Measurements from ENCODE around the gene ANO5.
"Not testable (repeated sequence)": the region's sequence is repeated elsewhere in the genome, so short reads cannot be mapped to it uniquely, and the experiment has no call there.

ANO5 gene

DNA sequence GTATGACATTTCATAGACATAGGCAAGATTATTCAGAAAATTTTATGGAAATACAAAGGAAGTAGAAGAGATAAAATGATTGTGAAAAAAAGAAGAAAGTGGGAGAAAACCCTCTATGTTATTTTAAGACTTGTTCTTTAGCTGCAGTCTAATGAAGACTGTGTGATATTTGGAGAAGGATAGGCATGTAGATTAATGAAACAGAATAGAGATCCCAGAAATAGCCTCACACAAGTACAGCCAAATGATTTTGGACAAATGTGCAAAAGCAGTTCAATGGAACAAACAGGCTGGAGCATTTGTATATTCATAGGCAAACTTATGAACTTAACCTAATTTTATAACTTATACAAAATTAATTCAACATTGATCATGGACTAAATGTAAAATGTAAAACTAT lies 14.3 kb downstream of the ANO5 start:
- DNase-seq: no peak

DNA sequence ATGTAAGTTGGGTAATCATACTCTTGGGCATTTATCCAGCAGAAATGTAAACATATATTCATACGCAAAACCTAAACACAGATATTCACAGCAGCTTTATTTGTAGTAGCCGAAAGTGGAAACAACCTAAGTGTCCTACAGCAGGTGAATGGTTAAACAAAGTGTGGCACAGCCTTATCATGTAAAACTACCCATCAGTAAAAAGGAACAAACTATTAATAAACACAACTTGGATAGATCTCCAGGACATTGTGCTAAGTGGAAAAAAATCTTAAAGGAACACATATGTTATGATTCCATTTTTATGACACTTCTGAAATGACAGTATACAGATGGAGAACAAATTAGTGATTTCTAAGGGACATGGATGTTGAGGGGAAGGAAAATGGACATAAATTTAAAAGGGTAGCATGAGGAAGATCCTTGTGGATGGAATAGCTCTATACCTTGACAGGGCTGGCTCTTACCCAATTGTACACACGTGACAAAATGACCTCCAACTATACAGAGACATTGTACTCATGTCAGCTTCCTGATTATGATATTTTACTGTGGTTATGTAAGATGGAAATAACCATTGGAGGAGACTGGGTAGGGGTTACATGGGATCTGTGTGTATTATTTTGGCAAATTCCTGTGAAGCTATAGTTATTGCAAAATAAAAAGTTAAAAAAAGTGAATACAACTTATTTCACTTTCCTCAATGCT lies 15.4 kb downstream of the ANO5 start:
- no peak for DNase-seq

DNA sequence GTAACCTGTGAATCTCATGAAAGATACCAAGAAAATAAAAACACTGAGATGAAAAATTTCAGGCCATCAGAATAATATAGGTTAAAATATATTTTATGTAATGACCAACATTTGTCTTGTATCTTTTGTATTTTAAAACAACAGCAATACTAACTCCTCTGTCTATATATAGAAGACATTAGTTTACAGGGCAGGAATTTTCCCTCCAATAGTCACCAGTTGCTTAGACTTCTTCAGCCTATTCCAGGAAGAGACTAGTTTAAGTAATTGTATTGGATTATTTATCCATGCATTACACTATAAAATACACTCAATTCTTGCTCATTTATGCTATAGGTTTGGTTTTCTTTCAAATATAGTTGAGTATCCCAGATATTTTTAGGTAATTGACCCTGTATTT lies 24.1 kb downstream of the ANO5 start:
- no peak for DNase-seq

DNA sequence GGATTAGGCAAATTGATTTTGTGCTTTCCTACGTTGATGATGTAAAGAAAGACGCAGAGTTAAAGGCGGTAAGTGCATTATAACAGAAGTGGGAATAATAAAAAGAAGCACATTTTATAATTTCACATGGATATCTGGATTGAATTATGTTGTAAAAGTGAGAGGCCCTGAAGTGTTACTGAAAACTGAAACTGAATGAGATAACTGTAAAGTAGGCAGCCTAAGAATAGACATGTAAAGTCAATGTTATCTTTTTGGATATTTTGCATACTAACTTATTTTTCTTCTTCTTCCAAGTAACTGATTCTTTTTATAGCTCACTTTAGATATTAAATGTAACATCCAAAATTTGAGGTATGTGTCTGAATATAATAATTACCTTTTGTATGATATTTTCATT lies 28.3 kb downstream of the ANO5 start:
- no peak for DNase-seq

DNA sequence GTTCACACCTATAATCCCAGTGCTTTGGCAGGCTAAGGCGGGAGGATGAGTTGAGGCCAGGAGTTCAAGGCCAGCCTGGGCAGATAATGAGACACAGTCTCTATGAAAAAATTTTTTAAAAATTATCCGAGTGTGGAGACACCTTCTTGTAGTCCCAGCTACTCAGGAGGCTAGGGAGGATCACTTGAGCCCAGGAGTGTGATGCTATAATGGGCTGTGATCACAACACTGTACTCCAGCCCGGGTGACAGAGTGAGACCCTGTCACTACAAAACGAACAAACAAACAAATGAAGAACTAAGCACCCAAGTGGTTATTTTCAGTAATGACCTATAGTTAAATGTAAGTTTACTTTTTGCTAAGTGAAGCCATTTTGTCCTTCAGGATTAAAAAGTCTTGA lies 32.3 kb downstream of the ANO5 start:
- no peak for DNase-seq

DNA sequence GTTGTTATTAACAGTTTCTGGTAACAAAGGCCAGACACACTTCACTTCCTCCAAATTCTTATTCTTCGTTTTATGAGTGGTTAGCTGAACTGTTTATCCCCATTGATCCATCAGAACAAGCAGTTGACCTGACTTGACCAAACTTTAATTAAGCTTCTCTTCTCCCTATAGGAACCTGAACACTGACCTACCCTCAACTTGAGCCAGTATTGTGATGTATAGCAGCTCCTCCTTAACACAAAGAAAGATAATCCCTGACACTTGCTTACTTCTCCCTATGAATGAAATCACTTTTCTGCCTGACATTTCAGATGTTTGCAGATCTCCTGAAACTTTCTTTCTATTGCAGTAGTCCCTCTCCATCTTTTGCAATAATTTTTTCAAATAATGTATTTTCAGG lies 41.9 kb downstream of the ANO5 start:
- DNase-seq: no peak

DNA sequence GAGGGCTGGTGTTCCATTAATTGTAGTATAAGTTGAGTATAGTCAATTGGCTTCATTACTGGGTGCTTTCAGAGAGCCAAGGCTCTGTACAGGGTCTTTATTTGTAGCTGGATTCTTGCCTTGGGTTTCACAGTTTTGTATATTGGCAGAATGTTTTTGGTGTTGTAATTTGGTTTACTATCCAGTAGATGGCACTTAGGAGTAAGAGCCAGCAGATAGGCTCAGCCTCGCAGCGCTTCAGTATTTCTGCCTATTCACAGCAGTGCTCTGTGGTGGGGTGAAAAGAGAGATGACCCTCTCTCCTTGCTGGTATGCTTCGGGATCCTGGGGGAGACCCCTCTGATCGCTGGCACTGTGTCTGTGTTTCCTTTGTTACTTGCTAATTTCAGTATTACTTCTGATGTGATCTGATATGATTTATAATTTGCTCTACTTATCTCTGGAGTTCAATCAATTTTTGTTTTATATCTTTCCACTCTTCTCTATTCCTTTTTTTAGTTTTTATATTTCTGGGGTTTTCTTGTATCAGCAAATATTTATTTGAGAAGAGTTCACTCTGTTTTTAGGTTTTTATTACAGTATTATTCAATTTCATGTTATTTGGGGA lies 52.2 kb downstream of the ANO5 start:
- peak in 2 of 3 experiments; percentile 41 to 50 for DNase-seq

DNA sequence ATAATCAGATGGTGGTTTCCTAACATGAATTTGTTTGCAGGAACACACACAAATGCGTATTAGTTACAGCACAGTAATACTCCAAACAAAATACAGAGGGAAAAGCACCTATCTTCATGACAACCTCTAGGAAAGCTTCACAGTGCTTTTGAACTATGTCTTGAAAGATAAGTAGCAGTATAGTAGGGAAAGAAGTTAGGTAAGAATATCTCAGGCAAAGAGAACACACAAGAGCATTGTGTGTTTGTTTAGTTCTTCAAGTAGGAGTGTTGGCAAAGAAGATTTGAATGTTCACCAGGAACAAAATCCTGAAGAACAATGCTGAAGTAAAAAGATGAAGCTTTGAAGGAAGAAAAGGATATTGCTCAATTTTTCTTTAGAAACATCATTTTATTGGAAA lies 54.1 kb downstream of the ANO5 start:
- no peak for DNase-seq

DNA sequence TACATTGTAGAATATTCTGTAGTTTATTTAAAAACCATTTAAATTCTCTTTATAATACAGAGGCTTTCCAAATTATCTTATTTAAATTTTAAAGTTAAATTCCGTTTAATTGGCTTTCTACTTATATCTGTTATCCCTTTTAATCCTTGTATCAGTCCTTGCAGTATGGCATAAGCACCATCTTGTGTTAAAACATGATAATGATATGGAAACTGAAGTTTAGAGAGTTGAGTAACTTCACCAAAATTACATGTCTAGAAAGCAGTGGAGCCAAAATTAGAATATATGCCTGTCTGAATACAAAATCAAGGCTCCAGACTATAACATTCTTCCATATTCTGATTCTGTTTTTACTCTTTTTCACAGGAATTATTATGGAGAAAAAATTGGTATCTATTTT lies 57.0 kb downstream of the ANO5 start:
- no peak for DNase-seq

DNA sequence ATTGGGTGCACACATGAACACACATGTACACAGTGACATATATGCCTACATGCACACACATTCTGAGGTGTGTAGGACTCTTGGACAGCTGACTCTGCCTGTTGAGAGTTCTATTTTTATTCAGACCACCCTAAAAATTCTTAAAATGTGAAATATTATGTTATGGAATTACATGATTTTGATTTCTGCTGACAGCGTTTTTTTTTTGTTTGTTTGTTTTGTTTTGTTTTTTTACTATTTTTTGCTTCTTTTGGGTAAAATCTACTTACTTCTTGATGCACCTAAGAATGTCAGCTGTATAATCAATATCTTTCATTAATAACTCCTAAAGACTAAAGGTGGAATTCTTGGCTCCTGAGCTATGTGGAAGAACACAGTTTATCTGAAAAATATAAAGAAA lies 64.0 kb downstream of the ANO5 start:
- no peak for DNase-seq

DNA sequence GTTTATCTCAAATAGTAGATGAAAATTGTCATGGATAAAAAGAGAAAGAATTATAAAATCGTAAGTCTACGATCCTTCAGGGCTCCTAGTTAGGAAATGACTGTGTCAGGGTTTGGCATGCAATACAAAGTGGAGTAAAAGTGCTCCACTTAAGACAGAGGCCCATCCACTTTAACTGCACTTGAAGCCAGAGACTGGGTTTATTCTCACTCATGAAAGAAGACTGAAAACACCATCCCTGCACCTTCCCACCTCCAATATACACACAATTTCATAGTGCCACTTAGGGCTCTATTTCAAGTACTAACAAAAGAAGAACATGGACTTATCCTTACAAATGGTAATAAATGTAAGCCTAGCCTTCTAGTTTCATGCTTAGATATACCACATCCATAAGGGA lies 70.7 kb downstream of the ANO5 start:
- peak in 1 of 3 experiments; percentile 94 for DNase-seq

DNA sequence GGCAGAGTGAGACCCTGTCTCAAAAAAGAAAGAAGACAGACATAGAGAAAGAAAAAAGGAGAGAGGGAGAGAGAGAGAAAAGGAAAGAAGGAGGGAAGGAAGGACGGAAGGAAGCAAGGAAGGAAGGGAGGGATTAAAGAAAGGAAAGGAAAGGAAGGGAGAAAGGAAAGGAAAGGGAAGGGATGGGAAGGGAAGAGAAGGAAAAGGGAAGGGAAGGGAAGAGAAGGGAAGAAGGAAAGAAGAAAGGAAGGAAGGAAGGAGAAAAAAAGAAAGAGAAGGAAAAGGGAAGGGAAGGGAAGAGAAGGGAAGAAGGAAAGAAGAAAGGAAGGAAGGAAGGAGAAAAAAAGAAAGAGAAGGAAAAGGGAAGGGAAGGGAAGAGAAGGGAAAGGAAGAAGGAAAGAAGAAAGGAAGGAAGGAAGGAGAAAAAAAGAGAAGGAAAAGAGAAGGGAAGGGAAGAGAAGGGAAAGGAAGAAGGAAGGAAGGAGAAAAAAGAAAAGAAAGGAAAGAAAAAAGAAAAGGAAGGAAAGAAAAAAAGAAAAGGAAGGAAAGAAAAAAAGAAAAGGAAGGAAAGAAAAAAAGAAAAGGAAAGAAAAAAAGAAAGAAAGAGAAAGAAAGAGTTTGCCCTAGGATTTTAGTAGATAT lies 76.2 kb downstream of the ANO5 start:
- DNase-seq: not testable (repeated sequence)

DNA sequence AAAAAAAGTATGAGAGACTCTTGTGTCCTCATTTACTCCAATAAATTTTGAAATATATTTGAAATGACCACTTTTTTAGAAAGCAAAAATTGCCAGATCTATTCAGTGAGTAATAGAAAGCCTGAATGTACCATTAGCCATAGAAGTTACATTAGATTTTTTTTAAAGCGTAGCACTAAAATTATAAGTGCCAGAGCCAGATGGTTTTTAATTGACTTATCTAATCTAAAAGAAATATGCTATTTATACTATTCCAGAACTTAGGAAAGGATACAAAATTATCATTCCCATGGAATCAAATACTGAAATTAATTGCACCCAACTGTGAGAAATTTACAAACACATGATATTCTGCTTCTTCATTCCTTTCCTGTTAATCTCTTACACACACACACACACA lies 80.9 kb downstream of the ANO5 start:
- DNase-seq: no peak

DNA sequence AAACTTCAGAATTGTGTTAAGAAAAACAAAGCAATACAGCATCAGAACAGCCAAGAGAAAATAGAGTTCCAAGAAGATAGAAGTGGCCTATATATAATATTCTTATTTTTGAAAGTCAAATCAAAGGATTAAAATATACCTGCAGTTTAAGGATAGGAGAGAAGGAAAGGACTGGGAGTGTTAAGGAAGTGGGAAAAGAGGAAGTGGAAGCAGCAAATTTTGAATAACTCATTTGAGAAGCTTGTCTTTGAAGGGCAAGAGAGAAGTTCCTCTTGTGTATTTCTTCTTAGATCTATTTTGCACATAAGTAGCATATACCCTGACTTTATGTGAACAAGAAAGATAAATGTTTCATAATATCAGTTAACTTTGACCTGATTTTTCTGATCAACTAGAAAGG lies 82.7 kb downstream of the ANO5 start:
- no peak for DNase-seq

DNA sequence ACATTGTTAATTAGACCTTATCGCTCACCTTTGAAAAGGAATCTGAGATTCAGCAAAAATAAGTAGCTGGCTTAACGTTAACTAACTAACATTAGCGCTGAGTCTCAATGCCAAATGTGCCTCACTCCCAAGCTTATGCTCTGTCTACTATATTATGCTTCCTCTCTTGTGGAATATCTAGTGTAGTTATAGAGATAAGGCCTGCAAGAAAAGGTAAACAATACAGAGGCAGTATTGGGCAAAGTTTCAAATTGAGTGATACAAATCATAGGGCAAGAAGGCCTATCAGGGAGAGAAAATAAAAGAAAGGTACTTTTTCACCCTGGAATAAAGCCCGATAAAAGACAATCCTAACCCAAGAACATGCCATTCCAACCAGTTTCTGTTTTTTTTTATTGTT lies 83.7 kb downstream of the ANO5 start:
- DNase-seq: no peak

DNA sequence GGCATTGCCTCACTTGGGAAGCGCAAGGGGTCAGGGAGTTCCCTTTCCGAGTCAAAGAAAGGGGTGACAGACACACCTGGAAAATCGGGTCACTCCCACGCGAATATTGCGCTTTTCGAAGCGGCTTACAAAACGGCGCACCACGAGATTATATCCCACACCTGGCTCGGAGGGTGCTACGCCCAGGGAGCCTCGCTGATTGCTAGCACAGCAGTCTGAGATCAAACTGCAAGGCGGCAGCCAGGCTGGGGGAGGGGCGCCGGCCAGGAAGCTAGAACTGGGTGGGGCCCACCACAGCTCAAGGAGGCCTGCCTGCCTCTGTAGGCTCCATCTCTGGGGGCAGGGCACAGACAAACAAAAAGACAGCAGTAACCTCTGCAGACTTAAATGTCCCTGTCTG lies 92.1 kb downstream of the ANO5 start:
- not testable (repeated sequence) for DNase-seq

DNA sequence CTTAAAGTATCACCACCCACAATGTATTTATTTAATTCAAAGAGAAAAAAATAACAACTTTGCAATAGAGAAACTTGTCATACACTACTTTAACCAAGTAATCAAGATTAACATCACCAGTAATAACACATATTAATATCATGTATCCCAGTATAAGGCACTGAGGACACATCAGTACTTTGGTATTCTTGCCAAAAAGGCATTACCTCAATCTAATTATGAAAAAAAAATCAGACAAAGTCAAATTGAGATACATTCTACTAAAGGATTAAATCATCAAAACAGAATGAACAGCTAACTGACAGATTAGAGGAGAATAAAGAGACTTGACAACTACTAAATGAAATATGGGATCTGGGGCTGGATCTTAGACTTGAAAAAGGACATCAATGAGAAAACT lies 109.5 kb downstream of the ANO5 start:
- peak in 1 of 3 experiments; percentile 7 for DNase-seq

DNA sequence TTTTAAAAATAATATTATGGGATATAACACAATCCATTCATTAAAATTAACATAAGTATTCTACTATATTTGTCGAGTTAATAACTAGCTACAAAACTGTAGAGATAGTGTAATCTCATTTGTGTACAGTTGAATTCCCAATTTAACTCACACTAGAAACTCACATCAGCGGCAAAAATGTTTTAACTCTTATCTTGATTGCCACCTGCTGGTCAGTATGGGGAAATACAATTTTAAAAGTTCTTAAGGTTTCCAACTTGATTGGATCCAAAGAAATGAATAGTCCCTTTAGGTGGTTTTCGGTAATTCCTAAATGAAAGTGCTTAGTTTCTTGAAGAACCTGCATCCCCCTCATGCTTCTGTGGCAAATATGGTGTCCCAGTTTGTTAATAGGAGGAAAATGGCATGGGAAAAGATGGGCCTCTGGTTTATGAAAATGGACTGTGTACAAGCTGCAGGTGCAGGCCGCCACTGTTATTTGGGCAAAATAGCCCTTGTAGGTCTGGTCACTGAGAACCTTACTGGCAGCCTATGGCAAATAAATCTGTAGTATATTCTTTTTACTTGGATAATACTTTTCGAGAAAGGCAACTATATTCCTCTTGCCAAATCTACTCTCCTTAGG lies 111.6 kb downstream of the ANO5 start:
- peak; percentile 15 to 71 (median 55) for DNase-seq

DNA sequence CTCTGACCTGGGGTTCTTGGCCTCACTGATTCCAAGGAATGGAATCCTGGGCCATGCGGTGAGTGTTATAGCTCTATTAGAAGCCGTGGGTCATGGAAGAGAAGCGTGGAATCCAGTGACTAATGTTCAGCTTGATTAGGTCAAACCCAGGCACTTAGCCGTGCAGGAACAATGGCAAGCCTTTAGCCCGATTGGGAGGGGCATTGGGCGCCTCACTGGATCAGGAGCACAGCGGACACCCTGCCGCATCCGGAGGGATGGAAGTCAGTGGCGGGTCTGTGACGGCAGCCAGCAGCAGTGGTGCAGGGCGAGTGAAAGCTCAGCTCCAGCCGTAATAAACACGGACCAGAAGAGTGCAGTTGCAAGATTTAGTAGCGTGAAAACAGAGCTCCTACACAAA lies 124.8 kb downstream of the ANO5 start:
- DNase-seq: no peak

DNA sequence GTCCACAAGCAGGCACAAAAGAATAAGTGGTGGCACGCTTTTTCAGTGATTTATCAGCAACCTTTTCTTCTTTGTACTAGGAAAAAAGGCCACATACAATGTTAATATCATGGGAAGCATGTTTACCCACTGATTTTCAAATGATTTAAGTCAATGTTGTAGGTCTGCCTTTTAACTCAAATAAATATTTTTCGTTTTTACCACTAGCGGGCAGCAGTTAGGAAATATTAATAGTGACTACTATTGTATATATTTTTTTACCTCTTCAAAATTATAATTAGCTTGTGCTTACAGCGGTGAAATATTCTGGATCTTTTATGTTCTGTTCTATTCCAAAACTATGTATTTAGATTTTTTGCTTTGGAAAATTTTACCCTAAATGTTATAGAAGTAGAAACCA lies 138.9 kb downstream of the ANO5 start:
- no peak for DNase-seq

Data from NCI-H1417 (cell line).